Omental fat pad (tissue), 4 donors: ENCODE results near the gene WBP2. TPM values are rescaled to one million over a fixed set of nuclear protein-coding genes. Genes with fewer than 3 reads are reported as not detected.
A peak's percentile ranks its signal among the peaks of the same experiment; 100 is the strongest.

Experiments
- ATAC-seq: fragments of 150-250 bp; one replicate; pipeline ENCODE4 v1.9.1; 2016; ENCODE audit warnings: mild to moderate bottlenecking, moderate library complexity; ENCODE audit not compliant: low FRiP score
- DNase-seq: peaks from one replicate; pipeline ENCODE4 v3.0.0-alpha.2; 2019; ENCODE audit warnings: low spot score
- CTCF ChIP-seq, 3 donors: fragments of 450-650 bp; IDR thresholded peaks; one replicate each; pipeline ENCODE4 v1.5.1; 2016 to 2017; ENCODE audit warnings: antibody characterized with exemption in 3 of 3, mild to moderate bottlenecking in 3 of 3, moderate library complexity in 2 of 3
- total RNA-seq, 4 donors: library from RNA; depleted of rRNA; stranded (reverse); fragments of >200 nt; gene quantifications; one replicate each; pipeline ENCODE4 v1.1.0, GENCODE V29; 2016

Gene WBP2
- total RNA-seq, 4 donors from 2014 or later = 43.1 to 72.3 (median 50.2) TPM

GRCh38 chr17:75845058-75845711 lies 9.9 kb downstream of the WBP2 start:
- DNase-seq (no peak), ATAC-seq (peak; percentile 49)
- peak in 2 of 3 donors; percentile 33 to 68 for TF ChIP-seq CTCF (IDR thresholded peaks at IDR 0.05)

DNA sequence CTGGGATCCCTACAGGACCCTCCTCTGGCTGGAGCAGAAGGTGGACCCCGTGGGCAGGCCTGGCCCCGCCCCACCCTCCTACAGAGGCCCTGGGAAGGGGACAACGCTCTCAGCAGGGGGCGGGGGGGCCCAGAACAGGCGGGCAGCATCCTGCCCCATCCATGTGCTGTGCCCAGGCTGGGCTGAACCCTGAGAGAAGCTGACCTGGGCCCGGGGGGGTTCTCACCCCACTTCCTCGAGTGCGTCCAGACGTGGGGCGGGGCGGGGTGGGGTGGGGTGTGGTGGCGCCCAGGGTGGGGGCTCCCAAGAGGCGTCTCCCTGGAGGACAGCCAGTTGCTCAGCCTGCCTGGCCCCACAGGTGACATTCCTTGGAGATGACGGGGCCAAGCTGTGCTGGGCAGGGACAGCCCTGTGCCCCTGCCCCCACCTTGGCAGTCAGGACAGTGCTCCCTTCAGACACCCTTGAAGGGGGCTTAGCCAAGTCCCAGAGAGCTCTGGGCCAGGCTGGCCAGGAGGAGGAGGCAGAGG lies 10.5 kb downstream of the WBP2 start:
- ATAC-seq (peak; percentile 6), DNase-seq (no peak)
- TF ChIP-seq CTCF (IDR thresholded peaks at IDR 0.05) = no peak

DNA sequence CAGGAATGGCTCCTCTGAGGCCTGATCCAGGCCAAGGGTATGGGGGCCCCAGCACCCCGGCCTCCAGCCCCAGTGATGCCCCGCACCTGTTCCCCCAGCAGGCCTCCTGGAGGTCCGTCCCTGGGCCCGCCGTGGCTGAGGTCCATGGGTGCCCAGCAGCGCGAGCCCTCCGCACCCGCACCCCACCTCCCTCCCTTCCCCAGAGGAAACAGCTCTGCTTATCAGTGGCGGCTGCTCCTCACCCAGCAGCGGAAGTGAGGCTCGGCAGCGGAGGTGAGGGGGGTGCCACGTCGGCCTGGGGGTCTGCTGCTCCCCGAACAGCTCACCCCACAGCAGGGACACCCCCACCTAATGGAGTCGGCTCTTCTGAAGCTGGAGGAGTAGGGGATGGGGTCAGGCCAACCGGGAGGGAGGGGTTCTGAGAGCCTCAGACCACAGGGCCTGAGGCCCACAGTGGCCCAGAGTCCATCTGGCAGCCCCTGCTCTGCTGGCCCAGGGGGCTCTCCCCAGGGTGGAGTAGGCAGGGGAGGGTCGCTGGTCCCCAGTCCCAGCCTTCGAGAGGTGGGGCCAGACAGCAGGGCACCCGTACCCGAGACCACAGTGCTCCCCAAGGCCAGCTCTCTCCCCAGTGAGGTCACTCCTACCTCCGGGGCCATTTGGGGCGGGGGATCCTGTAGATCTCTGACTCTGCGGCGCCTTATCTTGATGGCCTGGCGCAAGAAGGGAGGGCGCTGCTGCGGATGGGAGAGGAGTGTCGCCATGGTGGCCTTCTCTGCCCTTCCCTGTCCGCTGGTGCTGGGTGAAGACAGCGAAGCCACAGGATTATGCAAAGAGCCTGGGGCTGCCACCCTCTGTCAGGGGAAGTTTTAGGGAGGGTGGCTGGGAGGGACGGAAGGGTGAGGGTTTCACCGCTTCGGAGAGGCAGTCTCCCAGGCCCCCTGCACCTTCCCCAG lies 11.3 kb downstream of the WBP2 start, which contains the start of gene UNC13D:
UNC13D (minus strand) TSS at position 828 of the 953 bp plus-strand sequence; CDS start at position 761, 67 bp downstream.
- DNase-seq (no peak), ATAC-seq (peak; percentile 2)
- TF ChIP-seq CTCF (IDR thresholded peaks at IDR 0.05) = no peak

DNA sequence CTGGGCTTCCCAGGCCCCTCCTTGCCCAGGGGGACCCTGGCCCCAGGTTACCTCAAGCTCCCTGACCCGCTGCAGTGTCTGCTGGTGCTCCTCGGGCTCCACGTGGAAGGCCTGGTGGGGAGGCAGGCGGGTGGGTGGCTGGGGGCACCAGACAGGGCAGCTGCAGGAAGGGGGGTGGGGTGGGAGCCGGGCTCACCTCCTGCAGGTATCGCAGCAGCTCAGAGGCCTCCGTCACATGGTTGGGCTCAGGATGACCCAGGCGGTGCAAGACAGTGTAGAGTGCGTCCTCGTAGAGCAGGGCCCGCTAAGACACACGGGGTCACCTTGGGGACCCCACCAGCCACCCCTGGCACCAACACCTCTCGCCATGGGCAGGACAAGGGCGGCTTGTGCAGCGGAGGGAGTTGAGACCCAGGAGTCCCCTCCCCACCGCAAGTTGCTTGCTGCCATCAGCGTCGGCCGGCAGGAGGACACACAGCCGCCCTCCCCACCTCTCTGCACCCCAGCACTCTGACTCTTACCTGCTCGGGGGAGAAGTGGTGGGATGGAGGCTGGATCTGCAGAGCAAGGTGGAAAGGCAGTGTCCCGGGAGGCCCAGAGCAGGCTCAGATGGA lies 12.1 kb downstream of the WBP2 start:
- ATAC-seq (no peak), DNase-seq (no peak)
- no peak for TF ChIP-seq CTCF (IDR thresholded peaks at IDR 0.05)

- no peak for TF ChIP-seq CTCF (IDR thresholded peaks at IDR 0.05)
- no peak for DNase-seq
Measured at GRCh38 chr17:75842411-75842810, 12.7 kb downstream of the WBP2 start.

DNA sequence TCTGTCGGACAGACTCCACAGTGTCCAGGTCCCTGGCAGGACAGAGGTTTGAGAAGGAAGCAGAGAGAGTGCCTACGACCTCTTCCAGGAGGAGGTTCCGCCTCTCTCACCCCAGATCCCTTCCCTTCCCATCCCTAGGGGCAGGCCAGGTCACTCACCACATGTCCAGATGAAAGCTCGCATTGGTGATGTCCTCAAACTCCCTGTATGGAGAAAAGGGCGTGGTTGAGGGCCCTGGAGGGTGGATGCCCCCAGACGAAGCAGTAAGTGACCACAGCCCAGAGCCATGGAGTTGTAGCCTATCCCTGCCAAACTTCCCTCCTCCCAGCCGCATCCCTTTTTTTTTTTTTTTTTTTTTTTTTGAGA lies 14.4 kb downstream of the WBP2 start:
- no peak for ATAC-seq
- no peak for DNase-seq
- no peak for TF ChIP-seq CTCF (IDR thresholded peaks at IDR 0.05)

More at GRCh38 chr17:75842411-75842810, 12.7 kb downstream of the WBP2 start:
- ATAC-seq = no peak
